Epithelial cell of proximal tubule (primary cell): ENCODE measurements around the gene SLC28A1. TPM values are rescaled to one million over a fixed set of nuclear protein-coding genes. Genes with fewer than 3 reads are reported as not detected.

Experiments used
- DNase-seq: peaks from one replicate; pipeline ENCODE4 v3.0.0-alpha.2; 2011; ENCODE audit warnings: low read depth
- H3K4me3 ChIP-seq: 2 replicates; pipeline ENCODE4 v1.5.1; 2011; ENCODE audit warnings: low read depth, mild to moderate bottlenecking, low read length
- CTCF ChIP-seq: conservative IDR thresholded peaks from 2 replicates; pipeline ENCODE4 v1.5.1; 2012; ENCODE audit warnings: low read depth, mild to moderate bottlenecking, low read length
- total RNA-seq: library from RNA; depleted of rRNA; stranded (reverse); fragments of >200 nt; gene quantifications from 2 replicates; pipeline ENCODE4 v1.2.3, GENCODE V29; 2015

Gene SLC28A1
- total RNA-seq, 1 donor from 2014 or later, result not detected

GRCh38 chr15:84861781-84862180 is 22.7 kb upstream of the SLC28A1 start:
- no peak for TF ChIP-seq CTCF

DNA sequence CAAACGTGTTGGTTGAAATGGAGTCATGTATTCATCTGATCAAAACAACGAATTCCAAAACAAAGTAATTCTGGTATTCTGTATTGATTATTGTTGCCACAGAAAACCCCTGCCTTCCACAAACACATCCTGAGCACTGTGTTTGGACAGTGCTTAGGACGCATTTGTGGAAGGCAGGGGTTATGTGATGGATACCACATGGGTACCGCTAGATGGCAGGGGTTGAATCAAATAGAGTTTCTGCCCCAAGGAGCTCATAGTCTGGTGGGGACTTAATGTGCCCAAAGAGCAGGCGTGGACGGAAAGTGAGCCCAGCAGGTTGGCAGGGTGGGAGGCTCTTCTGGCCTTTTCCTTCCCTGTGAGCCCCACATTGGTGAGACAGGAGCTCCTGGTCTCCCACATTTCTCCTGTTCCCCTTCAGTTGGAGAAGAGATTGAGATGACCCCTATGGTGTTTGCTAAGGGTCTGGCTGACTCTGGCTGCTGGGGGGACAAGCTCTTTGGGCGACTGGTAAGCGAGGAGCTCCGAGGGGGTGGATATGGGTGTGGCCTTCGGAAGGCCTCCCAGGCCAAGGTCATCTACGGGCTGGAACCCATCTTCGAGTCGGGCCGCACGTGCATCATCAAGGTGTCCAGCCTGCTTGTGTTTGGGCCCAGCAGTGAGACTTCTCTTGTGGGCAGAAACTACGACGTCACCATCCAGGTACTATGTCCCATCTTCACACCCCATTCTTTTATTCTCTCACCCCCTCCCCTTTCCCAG is 22.1 kb upstream of the SLC28A1 start:
- H3K4me3 ChIP-seq, result no peak overlapping the region
- DNase-seq, result no peak
- TF ChIP-seq CTCF, result no peak

More at GRCh38 chr15:84861781-84862180, 22.7 kb upstream of the SLC28A1 start:
- no peak overlapping the region for H3K4me3 ChIP-seq
- no peak for DNase-seq

DNA sequence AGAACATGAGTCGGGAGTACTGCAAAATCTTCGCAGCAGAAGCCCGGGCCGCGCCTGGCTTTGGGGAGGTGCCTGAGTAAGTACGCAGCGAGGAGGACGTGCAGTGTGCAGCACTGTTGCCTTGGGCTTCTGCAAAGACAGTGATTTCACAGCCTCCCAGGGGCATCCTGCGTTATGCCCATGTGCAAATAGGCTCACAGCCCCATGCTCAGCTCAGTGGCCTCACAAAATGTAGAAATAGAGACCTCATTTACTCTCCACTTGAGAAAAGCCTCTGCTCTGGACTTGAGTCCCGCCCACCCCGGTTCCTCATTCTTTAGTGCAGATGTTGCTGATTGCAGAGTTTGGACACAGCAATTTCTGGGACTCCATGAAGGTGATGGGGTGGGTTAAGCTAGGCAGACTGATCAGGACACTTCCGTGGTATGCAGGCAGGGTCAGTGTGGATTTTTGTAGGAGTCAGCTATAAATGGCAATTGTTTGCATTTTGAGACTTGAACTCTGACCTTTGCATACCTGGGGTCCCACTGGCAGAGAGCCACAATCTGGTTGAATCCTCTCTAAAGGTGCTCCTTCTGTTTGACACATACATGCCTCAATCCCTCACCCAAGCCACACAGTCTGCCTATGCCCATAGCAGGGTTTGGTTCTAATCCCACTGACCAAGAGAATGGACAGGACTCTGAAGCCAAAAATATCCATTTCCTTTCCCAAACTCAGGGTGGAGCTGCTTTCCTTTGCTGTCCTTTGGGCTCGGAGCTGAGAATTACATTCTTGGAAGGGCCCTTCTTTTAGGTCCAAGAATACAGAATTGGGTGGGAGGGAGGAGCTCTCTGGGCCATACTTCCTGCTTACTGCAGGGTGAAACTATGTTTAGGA is 20.7 kb upstream of the SLC28A1 start:
- no peak for TF ChIP-seq CTCF
- no peak overlapping the region for H3K4me3 ChIP-seq
- no peak for DNase-seq

GRCh38 chr15:84864444-84864795 is 20.0 kb upstream of the SLC28A1 start:
- no peak for TF ChIP-seq CTCF
- DNase-seq, result no peak
- H3K4me3 ChIP-seq, result no peak overlapping the region

DNA sequence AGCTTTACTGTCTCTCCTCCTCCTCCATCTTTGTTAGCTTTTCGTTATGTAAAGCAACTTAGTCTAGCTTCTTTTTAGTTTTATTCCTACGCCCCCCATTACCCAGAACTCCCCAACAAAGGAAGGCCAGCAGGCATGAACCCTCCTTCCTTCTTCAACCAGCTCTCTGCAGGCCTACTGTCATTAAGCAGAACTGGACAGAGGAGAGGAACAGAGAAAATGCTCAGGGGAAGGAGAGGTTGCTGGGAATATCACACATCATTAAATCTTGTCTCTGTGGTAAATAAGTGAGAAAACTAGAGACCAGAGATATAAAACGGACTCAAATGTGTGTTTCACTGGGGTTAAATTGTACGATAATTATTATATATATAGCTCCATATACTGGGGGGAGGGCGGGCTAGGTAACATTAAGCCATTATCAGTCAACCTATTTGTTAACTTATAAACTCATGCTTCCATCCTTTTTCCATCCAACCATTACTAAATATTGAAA is 19.3 kb upstream of the SLC28A1 start:
- DNase-seq, result no peak
- H3K4me3 ChIP-seq, result no peak overlapping the region
- TF ChIP-seq CTCF, result no peak

DNA sequence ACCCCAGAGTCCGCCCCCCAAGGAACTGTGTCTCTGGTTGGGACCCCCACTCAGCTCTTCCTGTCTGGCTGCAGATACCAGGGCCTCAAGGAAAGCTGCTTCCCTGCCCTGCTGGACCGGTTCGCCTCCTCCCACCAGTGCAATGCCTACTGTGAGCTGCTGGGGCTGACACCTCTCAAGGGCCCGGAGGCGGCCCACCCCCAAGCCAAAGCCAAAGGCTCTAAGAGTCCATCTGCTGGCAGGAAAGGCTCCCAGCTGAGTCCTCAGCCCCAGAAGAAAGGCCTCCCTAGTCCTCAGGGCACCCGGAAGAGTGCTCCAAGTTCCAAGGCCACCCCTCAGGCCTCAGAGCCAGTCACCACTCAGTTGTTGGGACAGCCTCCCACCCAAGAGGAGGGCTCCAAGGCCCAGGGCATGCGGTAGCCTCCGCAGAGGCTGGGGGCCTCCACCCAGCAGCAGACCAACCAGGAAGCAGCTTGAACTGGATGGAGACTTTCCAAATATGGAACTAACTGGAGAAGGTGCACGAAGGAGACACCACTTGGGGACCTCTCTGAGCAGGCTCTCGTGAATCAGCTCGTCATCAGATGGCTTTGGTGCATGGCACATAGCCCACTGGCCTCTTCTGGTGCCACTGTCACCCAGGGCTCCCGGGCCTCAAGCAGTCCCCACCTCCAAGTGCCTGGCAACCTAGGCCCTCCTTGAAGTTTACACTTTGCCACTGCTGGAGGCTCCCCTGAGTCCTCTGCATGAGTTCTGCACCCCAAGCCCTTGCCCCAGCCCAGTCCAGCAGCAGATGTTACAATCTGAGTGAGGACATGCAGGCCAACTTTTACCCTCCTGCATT is 16.2 kb upstream of the SLC28A1 start:
- no peak for TF ChIP-seq CTCF
- no peak for DNase-seq
- H3K4me3 ChIP-seq, result no peak overlapping the region
